ENCODE measurements around the gene USF1. TPM values are rescaled to one million over a fixed set of nuclear protein-coding genes. Genes with fewer than 3 reads are reported as not detected.

USF1 gene
- total RNA-seq, 1 experiment from 2014 or later = 68.1 TPM

Other genes starting within 250 kb of the USF1 start
- gene LY9, start 249.8 kb downstream of the USF1 start, total RNA-seq (2014; rRNA removed; shearing (Covaris generic)) = not detected in 2 replicates
- gene CD244, start 183.1 kb downstream of the USF1 start, total RNA-seq (2014; rRNA removed; shearing (Covaris generic)) = not detected in 2 replicates
- not detected in 2 replicates for gene ITLN1, start 160.8 kb downstream of the USF1 start, total RNA-seq (2014; rRNA removed; shearing (Covaris generic))
- gene ITLN2, start 91.2 kb downstream of the USF1 start, total RNA-seq (2014; rRNA removed; shearing (Covaris generic)) = not detected in 2 replicates
- gene F11R, start 24.8 kb downstream of the USF1 start, total RNA-seq (2014; rRNA removed; shearing (Covaris generic)) = 3.2 and 4.5 TPM in 2 replicates
- gene TSTD1, start 7.0 kb downstream of the USF1 start, total RNA-seq (2014; rRNA removed; shearing (Covaris generic)) = 3.1 TPM in 1 of 2 replicates, not detected in the other
- gene ARHGAP30, start 23.9 kb upstream of the USF1 start, total RNA-seq (2014; rRNA removed; shearing (Covaris generic)) = not detected in 2 replicates
- gene NECTIN4, start 43.6 kb upstream of the USF1 start, total RNA-seq (2014; rRNA removed; shearing (Covaris generic)) = 0.21 TPM in 1 of 2 replicates, not detected in the other
- not detected in 2 replicates for gene KLHDC9, start 52.4 kb upstream of the USF1 start, total RNA-seq (2014; rRNA removed; shearing (Covaris generic))
- gene PFDN2, start 72.1 kb upstream of the USF1 start, total RNA-seq (2014; rRNA removed; shearing (Covaris generic)) = 116 and 194 TPM in 2 replicates
- gene NIT1, start 72.1 kb upstream of the USF1 start, total RNA-seq (2014; rRNA removed; shearing (Covaris generic)) = 16.9 and 19.6 TPM in 2 replicates
- 16.9 and 26.3 TPM in 2 replicates for gene DEDD, start 86.7 kb upstream of the USF1 start, total RNA-seq (2014; rRNA removed; shearing (Covaris generic))
- 60.4 and 105 TPM in 2 replicates for gene UFC1, start 108.0 kb upstream of the USF1 start, total RNA-seq (2014; rRNA removed; shearing (Covaris generic))
- gene USP21, start 113.5 kb upstream of the USF1 start, total RNA-seq (2014; rRNA removed; shearing (Covaris generic)) = 3.7 and 4.8 TPM in 2 replicates
- gene PPOX, start 120.4 kb upstream of the USF1 start, total RNA-seq (2014; rRNA removed; shearing (Covaris generic)) = 8.9 and 27.7 TPM in 2 replicates
- gene B4GALT3, start 131.5 kb upstream of the USF1 start, total RNA-seq (2014; rRNA removed; shearing (Covaris generic)) = 32.9 and 37.0 TPM in 2 replicates
- not detected in 2 replicates for gene ADAMTS4, start 153.1 kb upstream of the USF1 start, total RNA-seq (2014; rRNA removed; shearing (Covaris generic))
- 76.2 and 84.7 TPM in 2 replicates for gene NDUFS2, start 156.4 kb upstream of the USF1 start, total RNA-seq (2014; rRNA removed; shearing (Covaris generic))
- 1.1 TPM in 1 of 2 replicates, not detected in the other for gene FCER1G, start 169.3 kb upstream of the USF1 start, total RNA-seq (2014; rRNA removed; shearing (Covaris generic))
- not detected in 2 replicates for gene APOA2, start 177.7 kb upstream of the USF1 start, total RNA-seq (2014; rRNA removed; shearing (Covaris generic))
- gene TOMM40L, start 180.1 kb upstream of the USF1 start, total RNA-seq (2014; rRNA removed; shearing (Covaris generic)) = 8.4 and 9.4 TPM in 2 replicates
- gene NR1I3, start 192.2 kb upstream of the USF1 start, total RNA-seq (2014; rRNA removed; shearing (Covaris generic)) = not detected in 2 replicates
- gene PCP4L1, start 212.8 kb upstream of the USF1 start, total RNA-seq (2014; rRNA removed; shearing (Covaris generic)) = not detected in 2 replicates

All from SJSA1 (cell line).